ENCODE measurements around the gene RREB1.

GRCh38 chr6:7077856-7078255, 29.9 kb upstream of the RREB1 start:
- TF ChIP-seq CTCF (tag by site-specific recombination; IDR thresholded peaks at IDR 0.05) (no peak), PRDM4 (tag by site-specific recombination; IDR thresholded peaks at IDR 0.05) (no peak), SP2 (tag by site-specific recombination; IDR thresholded peaks at IDR 0.05) (no peak), ZNF292 (tag by site-specific recombination; IDR thresholded peaks at IDR 0.05; ENCODE audit: borderline replicate concordance, low read depth) (no peak), GLIS1 (tag by site-specific recombination; IDR thresholded peaks at IDR 0.05) (no peak), YY1 (tag by site-specific recombination; IDR thresholded peaks at IDR 0.05) (no peak), KLF9 (tag by site-specific recombination; IDR thresholded peaks at IDR 0.05; ENCODE audit: low read depth) (no peak), MYNN (tag by site-specific recombination; IDR thresholded peaks at IDR 0.05; ENCODE audit: borderline replicate concordance) (no peak)
- TF ChIP-seq, protein P1, sequence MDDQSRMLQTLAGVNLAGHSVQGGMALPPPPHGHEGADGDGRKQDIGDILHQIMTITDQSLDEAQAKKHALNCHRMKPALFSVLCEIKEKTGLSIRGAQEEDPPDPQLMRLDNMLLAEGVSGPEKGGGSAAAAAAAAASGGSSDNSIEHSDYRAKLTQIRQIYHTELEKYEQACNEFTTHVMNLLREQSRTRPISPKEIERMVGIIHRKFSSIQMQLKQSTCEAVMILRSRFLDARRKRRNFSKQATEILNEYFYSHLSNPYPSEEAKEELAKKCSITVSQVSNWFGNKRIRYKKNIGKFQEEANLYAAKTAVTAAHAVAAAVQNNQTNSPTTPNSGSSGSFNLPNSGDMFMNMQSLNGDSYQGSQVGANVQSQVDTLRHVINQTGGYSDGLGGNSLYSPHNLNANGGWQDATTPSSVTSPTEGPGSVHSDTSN (CRISPR knock-in tag; IDR thresholded peaks at IDR 0.05): no peak
